Endothelial cell of umbilical vein (primary cell): ENCODE results near the gene RHOC. TPM values are rescaled to one million over a fixed set of nuclear protein-coding genes. Genes with fewer than 3 reads are reported as not detected.

Experiments used
- BruUV-seq: library from RNA; stranded (reverse); fragments of 400-500 nt; replicated peaks from 2 replicates; lab custom pipeline; 2021; lab: Mats Ljungman, UMichigan
- CTCF ChIA-PET: fragments of 300-600, 350-600 bp; sonication (Branson Sonifier 250); formaldehyde crosslinking; loops from one replicate; lab custom pipeline; 2021; ENCODE audit warnings: antibody characterized with exemption, inconsistent platforms; lab: Charles Lee
- POLR2A ChIA-PET: fragments of 300-600, 350-600 bp; sonication (Branson Sonifier 250); formaldehyde crosslinking; loops from one replicate; lab custom pipeline; 2021; ENCODE audit warnings: antibody characterized with exemption, inconsistent platforms; lab: Charles Lee
- DNase-seq: peaks from one replicate; pipeline ENCODE4 v3.0.0-alpha.2; 2011; ENCODE audit warnings: low read depth, low spot score
- FAIRE-seq: peaks from 2 replicates; lab custom pipeline; 2011; peaks lifted over from hg19 to GRCh38; lab: Jason Lieb, UNC
- H2AFZ ChIP-seq: 2 replicates; pipeline ENCODE4 v1.6.0; 2012; ENCODE audit warnings: low read depth, low read length, control low read depth, inconsistent platforms
- H3K27ac ChIP-seq: 2 replicates; pipeline ENCODE4 v1.5.1; 2011; ENCODE audit warnings: low read depth, mild to moderate bottlenecking, control low read depth, low read length, moderate library complexity; ENCODE audit not compliant: insufficient read depth
- H3K27me3 ChIP-seq, 2 experiments: 2 replicates each; pipeline versions ENCODE4 v1.6.0 to v1.6.1; 2011; ENCODE audit warnings: low read length in 2 of 2, mixed read lengths in 1 of 2; ENCODE audit not compliant: control insufficient read depth in 2 of 2, insufficient read depth in 2 of 2
- H3K36me3 ChIP-seq, 2 experiments: 2 replicates in 1 of 2; 3 replicates in 1 of 2; pipeline ENCODE4 v1.5.1; 2011; ENCODE audit warnings: low read length in 2 of 2, mild to moderate bottlenecking in 1 of 2, moderate library complexity in 1 of 2; ENCODE audit not compliant: control insufficient read depth in 2 of 2, insufficient read depth in 2 of 2; ENCODE audit errors: extremely low read depth in 1 of 2
- H3K4me1 ChIP-seq: 3 replicates; pipeline ENCODE4 v1.5.1; 2011; ENCODE audit warnings: mild to moderate bottlenecking, low read length; ENCODE audit not compliant: control insufficient read depth, insufficient read depth; ENCODE audit errors: extremely low read depth
- H3K4me2 ChIP-seq: 2 replicates; pipeline ENCODE4 v1.6.1; 2011; ENCODE audit warnings: low read length, control low read depth, mixed read lengths; ENCODE audit not compliant: insufficient read depth
- H3K4me3 ChIP-seq, 3 experiments: fragments of 200-600 bp in 1 of 3; sonication (generic), shearing (Covaris generic) in 1 of 3; replicated peaks in 1 of 3; 2 replicates each; pipeline ENCODE4 v1.5.1; 2011 to 2016; ENCODE audit warnings: control low read depth in 3 of 3, low read length in 3 of 3, mild to moderate bottlenecking in 2 of 3, inconsistent platforms in 1 of 3, low read depth in 1 of 3, moderate library complexity in 1 of 3; ENCODE audit not compliant: insufficient read depth in 1 of 3
- H3K79me2 ChIP-seq: 2 replicates; pipeline ENCODE4 v1.6.0; 2012; ENCODE audit warnings: low read length, inconsistent platforms; ENCODE audit not compliant: control insufficient read depth, insufficient read depth
- H3K9ac ChIP-seq: replicated peaks from 2 replicates; pipeline ENCODE3; 2011; ENCODE audit warnings: low read length, control low read depth; ENCODE audit not compliant: insufficient read depth; ENCODE audit errors: extremely low read depth
- H3K9me1 ChIP-seq: replicated peaks from 3 replicates; pipeline ENCODE4 v1.6.0; 2011; ENCODE audit warnings: mild to moderate bottlenecking, low read length; ENCODE audit not compliant: control insufficient read depth, insufficient read depth; ENCODE audit errors: extremely low read depth
- H3K9me3 ChIP-seq: replicated peaks from 2 replicates; pipeline ENCODE4 v1.5.1; 2012; ENCODE audit warnings: low read length, inconsistent platforms; ENCODE audit not compliant: control insufficient read depth, insufficient read depth
- H4K20me1 ChIP-seq: replicated peaks from 2 replicates; pipeline ENCODE3; 2011; ENCODE audit warnings: mild to moderate bottlenecking, low read length; ENCODE audit not compliant: control insufficient read depth, insufficient read depth; ENCODE audit errors: extremely low read depth
- EZH2 ChIP-seq: IDR thresholded peaks from 2 replicates; pipeline ENCODE4 v1.6.1; 2012; ENCODE audit warnings: borderline replicate concordance, low read depth, mild to moderate bottlenecking, moderate library complexity, low read length, inconsistent platforms; ENCODE audit not compliant: severe bottlenecking
- FOS ChIP-seq: IDR thresholded peaks from 2 replicates; pipeline ENCODE4 v1.6.1; 2011; ENCODE audit warnings: mild to moderate bottlenecking, low read length, moderate library complexity, borderline replicate concordance; ENCODE audit not compliant: insufficient read depth
- GATA2 ChIP-seq: IDR thresholded peaks from 2 replicates; pipeline ENCODE4 v1.7.0; 2011; ENCODE audit warnings: low read depth, mild to moderate bottlenecking, moderate library complexity, mixed read lengths, low read length; ENCODE audit not compliant: insufficient read length, insufficient read depth
- JUN ChIP-seq: IDR thresholded peaks from 2 replicates; pipeline ENCODE4 v1.6.1; 2011; ENCODE audit warnings: borderline replicate concordance, low read depth; ENCODE audit not compliant: insufficient read length, insufficient read depth
- MYC ChIP-seq: IDR thresholded peaks from one replicate; pipeline ENCODE4 v1.6.1; 2011; ENCODE audit warnings: mild to moderate bottlenecking, low read depth, low read length
- POLR2A ChIP-seq: IDR thresholded peaks from 2 replicates; pipeline ENCODE4 v1.6.1; 2012; ENCODE audit warnings: low read depth, mild to moderate bottlenecking, control low read depth, low read length
- POLR2AphosphoS5 ChIP-seq: IDR thresholded peaks from 2 replicates; pipeline ENCODE4 v1.6.1; 2012; ENCODE audit warnings: low read depth, mild to moderate bottlenecking, control low read depth, low read length, moderate library complexity; ENCODE audit not compliant: insufficient read depth
- dilution Hi-C: fragments of 300-500 bp; cut with MboI; formaldehyde crosslinking; loops from one replicate; pipeline ENCODE4 v1.15.0; 2019; ENCODE audit warnings: low sequenced_read_pairs; ENCODE audit not compliant: extremely low pct_ligation_motif_present
- intact Hi-C: fragments of 100-400 bp; cut with micrococcal nuclease; formaldehyde crosslinking; loops from one replicate; pipeline ENCODE4 v1.10.0; 2022
- polyA plus RNA-seq, 4 experiments: library from polyadenylated mRNA; depleted of rRNA in 3 of 4; stranded (reverse) in 3 of 4; unstranded in 1 of 4; fragments of >200 nt; gene quantifications; 2 replicates each; pipeline versions ENCODE4 v1.2.1 to v1.2.3, GENCODE V29; 2011 to 2012; ENCODE audit warnings: missing spikeins in 1 of 4
- total RNA-seq: library from RNA; stranded (reverse); gene quantifications from 2 replicates; pipeline ENCODE4 v1.2.3, GENCODE V29; 2021
- TF ChIP-seq, protein P1 (sequence below), 2 donors: IDR thresholded peaks; 1 replicate in 1 of 2; 2 replicates in 1 of 2; pipeline ENCODE4 v1.5.1; 2011; ENCODE audit warnings: low read length in 2 of 2, mild to moderate bottlenecking in 2 of 2, moderate library complexity in 2 of 2, control low read depth in 1 of 2, inconsistent platforms in 1 of 2, low read depth in 1 of 2; ENCODE audit not compliant: insufficient read depth in 1 of 2; ENCODE audit errors: extremely low read depth in 1 of 2
- TF ChIP-seq, protein P2 (sequence below): IDR thresholded peaks from 2 replicates; pipeline ENCODE4 v1.6.1; 2011; ENCODE audit not compliant: insufficient read depth, insufficient read length

The RHOC gene
- total and polyA plus RNA-seq, 2 donors (not counting 3 experiments of a cell fraction or from before 2014, with no cell fraction given) = 699 to 1,244 TPM

GRCh38 chr1:112692681-112693080 is 14.2 kb downstream of the RHOC start:
- intact Hi-C loops = no loop called here
- dilution Hi-C loops = no loop called here
- POLR2A ChIA-PET = no interaction called here
- no peaks in the 10 kb centered on the region for H4K20me1 ChIP-seq
- FAIRE-seq = no peak
- no peak overlapping the region for H2AFZ ChIP-seq
- no peak for TF ChIP-seq FOS
- TF ChIP-seq, protein P1, sequence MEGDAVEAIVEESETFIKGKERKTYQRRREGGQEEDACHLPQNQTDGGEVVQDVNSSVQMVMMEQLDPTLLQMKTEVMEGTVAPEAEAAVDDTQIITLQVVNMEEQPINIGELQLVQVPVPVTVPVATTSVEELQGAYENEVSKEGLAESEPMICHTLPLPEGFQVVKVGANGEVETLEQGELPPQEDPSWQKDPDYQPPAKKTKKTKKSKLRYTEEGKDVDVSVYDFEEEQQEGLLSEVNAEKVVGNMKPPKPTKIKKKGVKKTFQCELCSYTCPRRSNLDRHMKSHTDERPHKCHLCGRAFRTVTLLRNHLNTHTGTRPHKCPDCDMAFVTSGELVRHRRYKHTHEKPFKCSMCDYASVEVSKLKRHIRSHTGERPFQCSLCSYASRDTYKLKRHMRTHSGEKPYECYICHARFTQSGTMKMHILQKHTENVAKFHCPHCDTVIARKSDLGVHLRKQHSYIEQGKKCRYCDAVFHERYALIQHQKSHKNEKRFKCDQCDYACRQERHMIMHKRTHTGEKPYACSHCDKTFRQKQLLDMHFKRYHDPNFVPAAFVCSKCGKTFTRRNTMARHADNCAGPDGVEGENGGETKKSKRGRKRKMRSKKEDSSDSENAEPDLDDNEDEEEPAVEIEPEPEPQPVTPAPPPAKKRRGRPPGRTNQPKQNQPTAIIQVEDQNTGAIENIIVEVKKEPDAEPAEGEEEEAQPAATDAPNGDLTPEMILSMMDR (IDR thresholded peaks at IDR 0.05; ENCODE audit: extremely low read depth in 1 of 2, insufficient read depth in 1 of 2, low read depth in 1 of 2, low read length in 2 of 2) = no peak
- TF ChIP-seq JUN = no peak
- TF ChIP-seq POLR2AphosphoS5 = no peak
- TF ChIP-seq EZH2 = no peak
- no peak for TF ChIP-seq MYC
- TF ChIP-seq POLR2A = no peak
- TF ChIP-seq GATA2 = no peak
- TF ChIP-seq, protein P2, sequence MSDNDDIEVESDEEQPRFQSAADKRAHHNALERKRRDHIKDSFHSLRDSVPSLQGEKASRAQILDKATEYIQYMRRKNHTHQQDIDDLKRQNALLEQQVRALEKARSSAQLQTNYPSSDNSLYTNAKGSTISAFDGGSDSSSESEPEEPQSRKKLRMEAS = no peak
- H3K79me2 ChIP-seq = no peaks in the 10 kb centered on the region
- DNase-seq = no peak
- H3K9me1 ChIP-seq = no peaks in the 10 kb centered on the region
- no peak overlapping the region for H3K4me2 ChIP-seq
- no peaks in the 10 kb centered on the region for H3K4me1 ChIP-seq
- no peak overlapping the region for H3K4me3 ChIP-seq
- peaks cover 12 to 37% of the 10 kb centered on the region in 2 experiments for H3K36me3 ChIP-seq
- no TSS peak for BruUV-seq
- no peaks in the 10 kb centered on the region for H3K9me3 ChIP-seq
- H3K27ac ChIP-seq = no peak overlapping the region
- no peaks in the 10 kb centered on the region for H3K27me3 ChIP-seq
- no peak overlapping the region for H3K9ac ChIP-seq
- CTCF ChIA-PET = no interaction called here
